NT2/D1 (cell line): ENCODE results near the gene MPP2.

Experiments
- SUZ12 ChIP-seq: IDR thresholded peaks from 2 replicates; pipeline ENCODE4 v1.6.1; 2011; ENCODE audit not compliant: insufficient read length, insufficient read depth; ENCODE audit errors: extremely low read depth
- YY1 ChIP-seq: IDR thresholded peaks from 2 replicates; pipeline ENCODE4 v1.6.1; 2011; ENCODE audit not compliant: insufficient read length, insufficient read depth
- ZNF274 ChIP-seq: IDR thresholded peaks from 2 replicates; pipeline ENCODE4 v1.6.1; 2011; ENCODE audit warnings: mild to moderate bottlenecking, low read depth, low read length

DNA sequence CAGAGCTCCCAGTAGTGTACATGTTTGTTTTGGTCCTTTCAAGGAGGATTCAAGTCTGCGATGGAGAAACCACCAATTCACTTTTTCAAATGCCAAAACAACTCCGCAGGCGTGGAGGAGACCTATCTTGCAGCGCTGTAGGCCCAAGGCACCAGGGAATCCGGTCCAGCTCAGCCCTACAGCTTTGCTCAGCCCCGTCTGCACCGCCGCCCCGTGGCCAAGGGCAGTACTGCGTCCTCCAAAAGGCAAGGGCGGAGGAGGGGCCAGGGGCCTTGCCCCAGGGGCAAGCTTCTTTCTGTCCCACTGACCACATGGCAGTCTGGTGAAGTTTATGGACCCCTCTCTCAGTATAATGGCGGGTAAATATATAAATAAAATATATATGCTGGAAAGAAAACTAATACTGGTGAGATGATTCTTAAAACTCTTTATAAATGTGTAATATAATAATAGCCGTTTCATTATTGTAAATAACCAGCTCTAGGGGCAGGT, 61.1 kb downstream of the MPP2 start:
- no peak for TF ChIP-seq ZNF274
- no peak for TF ChIP-seq YY1
- no peak for TF ChIP-seq SUZ12
